HG03575 (cell line): ENCODE measurements around the gene ADAMTS4.
"Not testable (repeated sequence)": the region's sequence is repeated elsewhere in the genome, so short reads cannot be mapped to it uniquely, and the experiment has no call there.

Source experiments
- ATAC-seq: cut with Tn5 transposase; IDR thresholded peaks from one replicate; pipeline ENCODE4 v1.9.1; 2021; ENCODE audit not compliant: unreplicated experiment, insufficient number of reproducible peaks, low FRiP score; ENCODE audit errors: extremely low read depth

Gene ADAMTS4

GRCh38 chr1:161198897-161199431 is at the start of gene ADAMTS4:
Gene ADAMTS4 (minus strand): TSS chr1:161199054. CDS start chr1:161198627, 427 bp downstream.
- no peak for ATAC-seq

GRCh38 chr1:161244888-161245287 is 46.0 kb upstream of the ADAMTS4 start:
- ATAC-seq = no peak

- ATAC-seq = no peak
Measured at GRCh38 chr1:161242313-161242712, 43.5 kb upstream of the ADAMTS4 start.

GRCh38 chr1:161241682-161242081 is 42.8 kb upstream of the ADAMTS4 start:
- ATAC-seq = no peak

- ATAC-seq = no peak
Measured at GRCh38 chr1:161238039-161238473, 39.2 kb upstream of the ADAMTS4 start, which contains the start of gene NR1I3. Gene NR1I3 (minus strand): TSS chr1:161238203. CDS start chr1:161236565, 1,638 bp downstream.

- no peak for ATAC-seq
Measured at GRCh38 chr1:161235957-161236775, 37.3 kb upstream of the ADAMTS4 start.

DNA sequence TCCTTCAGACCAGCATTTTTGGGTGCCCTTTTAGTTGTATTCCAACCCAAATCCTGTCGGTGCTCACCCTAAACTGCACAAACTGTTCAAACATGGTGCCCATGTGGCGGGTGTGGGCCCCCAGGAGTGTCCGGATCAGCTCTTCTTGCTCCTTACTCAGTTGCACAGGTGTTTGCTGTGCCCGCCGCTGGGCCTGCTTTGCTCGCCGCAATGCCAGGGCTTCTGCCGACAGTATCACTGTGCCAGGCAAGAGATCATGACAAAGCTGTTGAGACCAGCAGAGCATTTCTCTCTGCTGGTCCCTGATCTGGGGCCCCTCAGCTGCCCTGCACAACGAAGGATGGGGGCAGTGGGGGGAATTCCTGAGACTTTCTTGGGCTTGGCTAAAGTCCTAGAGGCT is 34.2 kb upstream of the ADAMTS4 start:
- ATAC-seq = no peak

- ATAC-seq = no peak
Measured at GRCh38 chr1:161230762-161231161, 31.9 kb upstream of the ADAMTS4 start.

- no peak for ATAC-seq
Measured at GRCh38 chr1:161229896-161230295, 31.0 kb upstream of the ADAMTS4 start.

DNA sequence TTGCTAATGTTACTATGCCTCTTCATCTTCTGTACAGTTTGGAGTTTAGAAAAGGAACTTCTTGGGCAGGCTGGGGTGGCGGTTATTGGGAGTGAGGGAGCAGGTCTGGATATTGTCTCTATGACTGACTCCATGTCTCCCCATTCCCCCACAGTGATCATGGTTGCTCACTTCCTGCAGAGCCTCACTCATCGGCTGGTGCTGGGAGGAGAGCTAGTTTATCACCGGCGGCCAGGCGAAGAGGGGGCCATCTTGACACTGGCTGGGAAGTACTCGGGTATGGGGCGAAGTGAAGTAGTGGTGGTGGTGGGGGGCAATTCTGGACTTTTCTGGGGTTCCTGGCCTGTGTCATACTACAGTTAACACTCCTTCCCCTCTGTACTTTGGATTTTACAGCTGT is 29.2 kb upstream of the ADAMTS4 start:
- no peak for ATAC-seq

- no peak for ATAC-seq
Measured at GRCh38 chr1:161227196-161227871, 28.5 kb upstream of the ADAMTS4 start.

DNA sequence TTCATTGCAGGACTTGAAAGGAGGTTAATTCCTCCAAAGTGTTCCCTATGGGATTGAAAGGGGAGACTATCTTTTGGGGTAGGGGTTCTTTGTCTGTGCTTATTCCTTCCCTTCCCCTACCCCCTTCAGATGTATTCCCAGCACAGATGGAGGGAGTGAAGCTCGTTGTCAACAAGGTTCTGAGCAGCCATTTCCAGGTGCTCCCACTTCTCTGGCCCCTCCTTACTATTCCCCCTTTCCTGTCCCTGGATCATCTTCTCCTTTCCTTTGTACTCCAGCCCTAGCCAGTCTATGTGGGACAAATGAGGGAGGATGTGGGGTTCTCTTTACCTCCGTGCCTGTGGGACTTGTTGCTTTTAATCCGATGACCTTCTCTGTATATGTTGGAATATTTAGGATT is 27.9 kb upstream of the ADAMTS4 start:
- no peak for ATAC-seq

DNA sequence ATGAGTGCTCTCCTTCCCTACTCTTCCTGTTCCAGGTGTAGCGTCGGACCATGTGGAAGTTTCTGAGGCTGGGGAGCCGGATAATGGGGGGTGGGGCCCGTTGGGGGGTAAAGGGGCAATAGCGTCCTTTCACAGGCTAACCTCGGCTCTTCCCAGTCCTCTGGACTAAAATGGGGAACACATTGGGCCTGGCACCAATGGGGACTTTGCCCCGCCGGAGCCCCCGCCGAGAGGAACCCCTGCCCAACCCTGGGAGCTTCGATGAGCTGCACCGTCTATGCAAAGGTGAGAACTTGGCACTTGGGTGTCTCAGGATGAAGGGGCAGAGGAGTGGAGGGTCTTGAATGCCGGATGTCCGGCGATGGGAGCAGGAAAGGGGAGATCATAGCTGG is 27.5 kb upstream of the ADAMTS4 start:
- no peak for ATAC-seq

GRCh38 chr1:161225534-161226319 is 26.9 kb upstream of the ADAMTS4 start, which contains the start of gene TOMM40L:
Gene TOMM40L (plus strand): TSS chr1:161226060. CDS start chr1:161226490, 430 bp downstream.
- ATAC-seq = peak; percentile 77

DNA sequence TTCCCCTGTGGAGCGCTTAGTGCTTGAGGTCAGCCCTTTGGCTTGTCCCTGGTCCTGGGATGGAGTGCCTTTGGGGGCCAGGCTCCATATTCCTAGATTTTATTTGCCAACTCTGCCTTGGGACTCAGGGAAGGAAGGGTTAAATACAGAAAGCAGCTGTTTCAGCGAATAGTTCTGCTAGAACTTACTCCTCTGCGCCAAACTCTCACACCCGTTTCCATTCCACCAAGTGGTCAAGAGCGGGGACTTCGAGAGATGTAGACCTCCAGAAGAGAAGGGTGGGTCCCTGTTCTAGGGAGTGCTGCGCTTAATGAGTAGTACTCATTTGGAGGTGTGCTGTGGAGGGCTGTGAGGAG is 26.3 kb upstream of the ADAMTS4 start:
- ATAC-seq = no peak

DNA sequence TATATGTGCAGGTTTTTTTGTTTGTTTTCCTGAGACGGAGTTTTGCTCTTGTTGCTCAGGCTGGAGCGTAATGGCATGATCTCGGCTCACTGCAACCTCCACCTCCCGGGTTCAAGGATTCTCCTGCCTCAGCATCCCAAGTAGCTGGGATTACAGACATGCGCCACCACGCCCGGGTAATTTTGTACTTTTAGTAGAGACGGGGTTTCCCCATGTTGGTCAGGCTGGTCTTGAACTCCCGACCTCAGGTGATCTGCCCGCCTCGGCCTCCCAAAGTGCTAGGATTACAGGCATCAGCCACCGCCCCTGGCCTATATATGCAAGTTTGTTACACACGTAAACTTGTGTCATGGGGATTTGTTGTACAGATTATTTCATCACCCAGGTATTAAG is 25.8 kb upstream of the ADAMTS4 start:
- not testable (repeated sequence) for ATAC-seq

- ATAC-seq = no peak
Measured at GRCh38 chr1:161223805-161224694, 25.2 kb upstream of the ADAMTS4 start.
